Body of pancreas (tissue), 4 donors: ENCODE data around the gene RBM33.

Experiments
- POLR2A ChIP-seq, 3 donors: fragments of 450-650 bp; IDR thresholded peaks; one replicate each; pipeline ENCODE4 v1.6.1; 2016; ENCODE audit warnings: antibody characterized with exemption in 3 of 3, mild to moderate bottlenecking in 2 of 3
- TF ChIP-seq, protein P1 (sequence below), 7 experiments: fragments of 450-650 bp in 4 of 7; fragments of 200-600 bp in 3 of 7; sonication (generic) in 3 of 7; IDR thresholded peaks; one replicate each; pipeline ENCODE4 v1.5.1; 2016 to 2019; ENCODE audit warnings: antibody characterized with exemption in 7 of 7

DNA sequence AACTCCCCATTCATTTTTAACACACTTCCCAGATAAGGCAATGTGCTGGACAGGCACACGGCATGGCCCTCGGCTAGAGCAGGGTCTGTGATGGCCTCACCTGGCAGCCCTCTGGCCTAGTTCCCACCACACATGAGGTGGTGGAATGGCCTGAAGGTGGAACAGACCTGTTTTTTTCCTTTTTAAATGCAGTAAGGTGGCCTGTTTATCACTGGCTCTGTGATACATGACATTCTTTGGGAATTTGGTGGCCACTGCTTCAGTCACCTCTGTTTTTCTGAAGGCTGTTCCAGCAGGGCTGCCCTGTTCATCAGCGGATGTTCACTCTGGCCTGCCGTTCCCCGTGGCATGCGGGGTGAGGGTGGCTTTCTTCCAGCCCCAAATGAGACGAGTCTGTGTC, 131.2 kb downstream of the RBM33 start:
- TF ChIP-seq, protein P1, sequence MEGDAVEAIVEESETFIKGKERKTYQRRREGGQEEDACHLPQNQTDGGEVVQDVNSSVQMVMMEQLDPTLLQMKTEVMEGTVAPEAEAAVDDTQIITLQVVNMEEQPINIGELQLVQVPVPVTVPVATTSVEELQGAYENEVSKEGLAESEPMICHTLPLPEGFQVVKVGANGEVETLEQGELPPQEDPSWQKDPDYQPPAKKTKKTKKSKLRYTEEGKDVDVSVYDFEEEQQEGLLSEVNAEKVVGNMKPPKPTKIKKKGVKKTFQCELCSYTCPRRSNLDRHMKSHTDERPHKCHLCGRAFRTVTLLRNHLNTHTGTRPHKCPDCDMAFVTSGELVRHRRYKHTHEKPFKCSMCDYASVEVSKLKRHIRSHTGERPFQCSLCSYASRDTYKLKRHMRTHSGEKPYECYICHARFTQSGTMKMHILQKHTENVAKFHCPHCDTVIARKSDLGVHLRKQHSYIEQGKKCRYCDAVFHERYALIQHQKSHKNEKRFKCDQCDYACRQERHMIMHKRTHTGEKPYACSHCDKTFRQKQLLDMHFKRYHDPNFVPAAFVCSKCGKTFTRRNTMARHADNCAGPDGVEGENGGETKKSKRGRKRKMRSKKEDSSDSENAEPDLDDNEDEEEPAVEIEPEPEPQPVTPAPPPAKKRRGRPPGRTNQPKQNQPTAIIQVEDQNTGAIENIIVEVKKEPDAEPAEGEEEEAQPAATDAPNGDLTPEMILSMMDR (IDR thresholded peaks at IDR 0.05) = no peak
- TF ChIP-seq POLR2A (IDR thresholded peaks at IDR 0.05) = no peak
